HT1080 (cell line): ENCODE results near the gene ZKSCAN1. TPM values are rescaled to one million over a fixed set of nuclear protein-coding genes. Genes with fewer than 3 reads are reported as not detected.

Experiments
- DNase-seq: peaks from one replicate; pipeline ENCODE4 v3.0.0-alpha.2; 2015; ENCODE audit warnings: low read depth
- total RNA-seq: library from RNA; depleted of rRNA; stranded (reverse); fragments of >200 nt; shearing (Covaris generic); gene quantifications from 2 replicates; pipeline ENCODE4 v1.2.3, GENCODE V29; 2014

The ZKSCAN1 gene
- total RNA-seq, 1 experiment from 2014 or later = 15.5 TPM

- no peak for DNase-seq
Observed at GRCh38 chr7:100035876-100036275, 20.5 kb downstream of the ZKSCAN1 start.

- no peak for DNase-seq
Observed at GRCh38 chr7:100038326-100038725, 22.9 kb downstream of the ZKSCAN1 start.

DNA sequence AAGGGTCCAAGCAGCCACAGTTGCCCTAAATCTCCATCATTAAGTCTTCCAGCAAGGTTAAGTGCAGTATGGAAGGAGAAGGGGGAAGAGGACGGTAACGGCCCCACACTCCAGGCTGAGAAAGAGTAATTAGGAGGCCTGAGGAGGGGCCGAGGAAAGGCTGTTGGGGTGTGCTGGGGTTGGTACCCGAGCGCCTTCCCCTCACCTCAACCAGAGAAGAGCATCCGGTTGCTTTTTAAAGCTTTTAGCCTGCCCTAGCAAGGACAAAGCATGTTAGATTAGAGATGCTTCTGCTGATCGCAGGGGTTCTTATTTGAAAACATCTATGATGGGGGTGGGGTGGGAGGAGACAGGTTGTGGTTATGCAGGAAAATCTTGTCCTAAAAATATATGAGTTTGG is 25.2 kb downstream of the ZKSCAN1 start:
- DNase-seq = no peak

- no peak for DNase-seq
Observed at GRCh38 chr7:100044718-100045117, 29.3 kb downstream of the ZKSCAN1 start.

- no peak for DNase-seq
Observed at GRCh38 chr7:100048680-100049079, 33.3 kb downstream of the ZKSCAN1 start.

DNA sequence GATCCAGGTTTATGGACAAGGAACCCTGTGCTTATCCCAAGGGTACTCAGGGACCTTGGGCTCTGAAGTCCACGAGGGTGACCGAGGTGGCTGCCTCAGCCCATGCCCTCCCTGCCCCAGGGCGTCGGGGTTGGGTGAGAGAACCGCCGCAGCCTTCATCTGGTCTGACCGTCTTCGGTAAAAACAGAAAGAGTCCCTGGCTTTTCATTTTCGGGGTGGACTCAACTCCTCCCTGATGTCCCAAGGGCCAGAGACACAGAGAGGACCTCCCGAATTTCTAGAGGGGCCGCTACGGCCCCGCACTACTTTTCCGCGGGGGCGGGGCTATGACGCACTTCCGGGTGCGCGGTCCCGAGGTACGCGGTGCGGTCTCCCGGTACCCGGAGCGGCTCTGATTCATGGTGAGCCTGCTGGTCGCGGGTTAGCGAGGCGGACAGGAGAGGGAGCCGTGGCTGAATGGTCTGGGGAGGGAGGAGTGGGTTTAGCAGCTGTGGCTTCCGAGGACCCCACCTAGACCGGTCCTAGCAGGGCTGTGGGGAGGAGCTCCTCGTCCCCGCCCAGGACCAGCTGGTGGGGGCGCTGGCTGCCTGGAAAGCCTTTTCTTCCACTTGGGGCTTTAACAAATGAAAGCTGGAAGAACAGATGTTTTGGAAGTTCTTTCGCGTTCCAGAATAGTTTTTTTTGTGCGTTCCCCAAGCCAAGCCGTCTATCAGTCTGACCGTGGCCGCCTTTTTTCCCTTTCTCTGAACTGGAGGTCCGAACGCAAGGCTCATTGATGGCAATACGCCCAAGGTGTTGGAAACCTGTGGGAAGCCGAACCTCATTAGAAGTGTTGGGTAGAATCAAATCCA is 34.3 kb downstream of the ZKSCAN1 start, which contains the start of gene ZSCAN21:
ZSCAN21 (plus strand) TSS at position 334 of the 851 bp plus-strand sequence. CDS start 7,233 bp downstream, outside the sequence.
- peak; percentile 70 for DNase-seq

DNA sequence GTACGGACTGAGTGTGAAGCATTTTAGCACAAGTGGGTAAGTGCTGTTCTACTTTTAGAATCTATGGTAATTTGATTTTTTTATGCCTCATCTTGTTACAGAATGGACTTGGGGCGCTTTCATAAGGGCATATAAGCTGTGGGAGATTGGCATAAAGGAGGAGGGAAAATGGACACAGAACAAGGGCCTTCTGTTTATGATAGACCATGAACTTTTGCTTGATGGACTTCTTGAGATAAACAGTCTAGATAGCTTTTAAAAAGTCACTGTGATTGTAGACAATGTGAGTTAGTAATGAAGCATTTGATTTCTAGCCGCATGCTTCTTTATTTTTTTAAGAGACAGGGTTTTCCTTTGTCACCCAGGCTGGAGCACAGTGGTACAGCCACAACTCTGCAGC is 36.2 kb downstream of the ZKSCAN1 start:
- DNase-seq = no peak

- peak; percentile 76 for DNase-seq
Observed at GRCh38 chr7:100053215-100053614, 37.8 kb downstream of the ZKSCAN1 start.

DNA sequence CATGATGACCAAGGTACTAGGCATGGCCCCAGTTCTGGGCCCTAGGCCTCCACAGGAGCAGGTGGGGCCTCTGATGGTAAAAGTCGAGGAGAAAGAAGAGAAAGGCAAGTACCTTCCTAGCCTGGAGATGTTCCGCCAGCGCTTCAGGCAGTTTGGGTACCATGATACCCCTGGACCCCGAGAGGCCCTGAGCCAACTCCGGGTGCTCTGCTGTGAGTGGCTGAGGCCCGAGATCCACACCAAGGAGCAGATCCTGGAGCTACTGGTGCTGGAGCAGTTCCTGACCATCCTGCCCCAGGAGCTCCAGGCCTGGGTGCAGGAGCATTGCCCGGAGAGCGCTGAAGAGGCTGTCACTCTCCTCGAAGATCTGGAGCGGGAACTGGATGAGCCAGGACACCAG is 41.6 kb downstream of the ZKSCAN1 start:
- no peak for DNase-seq

GRCh38 chr7:100059251-100059739 is 43.9 kb downstream of the ZKSCAN1 start:
- no peak for DNase-seq

DNA sequence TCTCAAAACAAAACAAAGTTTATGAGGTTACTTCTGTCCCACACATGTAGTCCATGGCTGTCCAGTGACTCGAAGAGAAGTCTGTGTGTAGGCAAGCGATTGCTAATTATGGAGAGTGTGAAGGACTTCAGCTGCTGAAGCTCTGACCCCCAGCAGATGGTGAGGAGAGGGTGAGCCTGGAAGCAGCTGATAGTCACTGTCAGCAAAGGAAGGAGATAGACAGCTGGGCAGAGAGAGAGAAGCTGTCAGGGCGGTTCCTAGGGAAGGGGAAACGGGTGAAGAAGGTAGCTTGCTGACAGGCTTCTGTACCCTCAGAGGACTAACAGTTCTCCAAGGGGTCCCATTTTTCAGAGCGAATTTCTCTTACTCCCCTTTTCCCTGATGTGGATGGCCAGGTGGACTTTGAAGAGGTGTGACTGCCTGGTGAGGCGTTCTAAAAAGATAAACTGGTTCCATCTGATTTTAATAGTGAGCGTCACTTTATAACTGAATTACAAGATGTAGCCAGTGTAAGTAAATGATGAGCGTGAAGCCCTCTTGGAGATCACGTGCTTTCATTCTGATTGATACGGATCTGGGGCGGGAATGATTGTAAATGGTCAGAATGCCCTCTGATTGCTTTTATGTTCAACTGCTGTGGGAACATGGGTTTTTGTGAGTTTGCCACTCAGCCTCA is 46.3 kb downstream of the ZKSCAN1 start:
- DNase-seq = no peak

GRCh38 chr7:100063376-100063775 is 48.0 kb downstream of the ZKSCAN1 start:
- DNase-seq = no peak

DNA sequence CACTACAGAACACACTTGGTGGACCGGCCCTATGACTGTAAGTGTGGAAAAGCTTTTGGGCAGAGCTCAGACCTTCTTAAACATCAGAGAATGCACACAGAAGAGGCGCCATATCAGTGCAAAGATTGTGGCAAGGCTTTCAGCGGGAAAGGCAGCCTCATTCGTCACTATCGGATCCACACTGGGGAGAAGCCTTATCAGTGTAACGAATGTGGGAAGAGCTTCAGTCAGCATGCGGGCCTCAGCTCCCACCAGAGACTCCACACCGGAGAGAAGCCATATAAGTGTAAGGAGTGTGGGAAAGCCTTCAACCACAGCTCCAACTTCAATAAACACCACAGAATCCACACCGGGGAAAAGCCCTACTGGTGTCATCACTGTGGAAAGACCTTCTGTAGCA is 48.8 kb downstream of the ZKSCAN1 start:
- DNase-seq = no peak

DNA sequence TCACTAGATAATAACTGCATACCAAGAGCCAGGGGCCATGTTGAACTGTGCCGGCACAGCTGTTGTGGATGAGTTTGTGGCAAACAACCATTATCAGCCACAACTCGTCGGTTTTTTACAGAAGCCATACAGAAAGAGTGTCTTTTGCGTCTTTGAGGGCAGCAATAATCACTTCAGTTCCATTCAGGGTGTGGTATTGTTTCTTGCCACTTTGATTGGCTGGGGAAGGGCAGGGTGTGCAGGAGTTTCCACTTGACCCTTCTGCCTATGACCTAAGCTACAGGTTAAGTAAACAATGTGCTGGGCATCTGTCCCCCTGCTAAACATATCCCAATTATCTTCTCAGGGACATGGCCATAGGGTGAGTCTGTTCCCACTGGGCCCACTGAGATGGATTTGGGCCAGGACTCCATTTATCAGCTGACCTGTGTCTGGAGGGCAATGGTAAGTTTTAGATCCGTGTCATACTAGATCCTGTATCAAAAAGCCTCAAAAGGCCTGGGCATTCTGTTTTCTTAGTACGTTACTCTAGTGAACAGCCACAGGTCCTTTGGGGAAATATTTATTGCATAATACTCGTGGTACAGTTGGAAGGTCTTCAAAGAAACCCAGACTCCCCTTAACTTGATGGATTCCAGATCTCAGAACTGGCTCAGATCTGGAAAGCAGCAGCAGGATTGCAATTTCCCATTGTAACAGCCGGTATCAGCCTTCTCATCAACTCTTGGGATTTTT is 50.2 kb downstream of the ZKSCAN1 start:
- DNase-seq = no peak

DNA sequence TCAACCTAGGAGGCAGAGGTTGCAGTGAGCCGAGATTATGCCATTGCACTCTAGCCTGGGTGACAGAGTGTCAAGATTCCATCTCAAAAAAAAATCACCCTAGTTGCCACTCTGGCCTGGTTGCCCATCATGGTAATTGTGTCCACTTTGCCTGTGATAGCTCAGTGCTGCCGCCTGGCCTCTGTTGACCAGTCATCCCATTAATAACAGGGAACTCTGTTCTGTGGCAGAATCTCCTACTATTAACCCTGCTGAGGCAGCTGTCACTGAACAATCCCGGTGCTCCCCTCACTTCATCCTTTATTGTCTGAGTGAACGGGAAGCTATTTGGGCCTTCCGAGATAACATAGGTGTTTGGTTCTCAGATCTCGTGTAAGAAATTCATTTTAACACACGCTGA is 51.6 kb downstream of the ZKSCAN1 start:
- DNase-seq = no peak

GRCh38 chr7:100069991-100070390 is 54.6 kb downstream of the ZKSCAN1 start:
- DNase-seq = no peak

DNA sequence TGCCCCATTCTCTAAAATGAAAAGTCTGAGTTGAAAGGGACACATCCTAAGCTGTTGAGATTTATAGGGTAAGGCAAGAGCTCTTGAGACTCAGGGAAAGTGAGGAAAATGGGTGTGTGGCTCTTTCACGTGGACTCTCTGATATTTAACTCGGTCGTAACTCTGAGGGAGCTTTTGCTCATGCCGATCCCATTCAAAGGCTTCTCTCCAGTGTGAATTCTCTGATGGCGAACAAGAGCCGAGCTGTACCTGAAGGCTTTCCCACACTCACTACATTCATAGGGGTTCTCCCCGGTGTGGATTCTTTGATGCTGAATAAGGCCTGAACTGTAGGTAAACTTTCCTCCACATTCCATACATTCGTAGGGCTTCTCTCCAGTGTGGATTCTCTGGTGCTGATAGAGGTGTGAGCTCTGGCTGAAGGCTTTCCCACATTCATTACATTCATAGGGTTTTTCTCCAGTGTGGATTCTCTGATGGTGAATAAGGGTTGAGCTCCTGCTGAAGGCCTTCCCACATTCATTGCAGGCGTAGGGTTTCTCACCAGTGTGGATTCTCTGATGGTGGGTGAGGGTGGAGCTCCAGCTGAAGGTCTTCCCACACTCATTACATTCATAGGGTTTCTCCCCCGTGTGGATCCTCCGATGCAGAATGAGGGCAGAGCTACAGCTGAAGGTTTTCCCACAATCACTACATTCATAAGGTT is 55.8 kb downstream of the ZKSCAN1 start:
- DNase-seq = no peak

DNA sequence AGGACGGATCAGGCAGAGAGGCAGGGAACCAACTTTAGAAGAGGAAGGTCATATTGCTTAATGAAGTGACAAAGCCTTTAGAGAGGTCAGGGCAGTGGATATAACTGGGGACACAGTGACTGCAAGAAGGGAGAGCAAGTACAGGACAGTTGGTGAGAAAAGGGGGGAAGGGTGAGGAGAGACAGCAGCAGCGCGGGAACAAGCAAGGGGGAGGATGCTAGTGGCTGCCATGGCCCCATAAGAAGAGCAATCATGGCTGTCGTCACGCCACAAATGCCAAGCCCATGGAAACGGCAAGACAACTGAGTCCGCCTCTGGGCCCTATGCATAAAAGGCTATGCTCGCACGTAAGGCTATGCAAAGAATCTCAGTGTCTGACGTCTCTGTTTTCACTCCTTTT is 57.1 kb downstream of the ZKSCAN1 start:
- DNase-seq = no peak

GRCh38 chr7:100074841-100075240 is 59.4 kb downstream of the ZKSCAN1 start:
- DNase-seq = no peak

DNA sequence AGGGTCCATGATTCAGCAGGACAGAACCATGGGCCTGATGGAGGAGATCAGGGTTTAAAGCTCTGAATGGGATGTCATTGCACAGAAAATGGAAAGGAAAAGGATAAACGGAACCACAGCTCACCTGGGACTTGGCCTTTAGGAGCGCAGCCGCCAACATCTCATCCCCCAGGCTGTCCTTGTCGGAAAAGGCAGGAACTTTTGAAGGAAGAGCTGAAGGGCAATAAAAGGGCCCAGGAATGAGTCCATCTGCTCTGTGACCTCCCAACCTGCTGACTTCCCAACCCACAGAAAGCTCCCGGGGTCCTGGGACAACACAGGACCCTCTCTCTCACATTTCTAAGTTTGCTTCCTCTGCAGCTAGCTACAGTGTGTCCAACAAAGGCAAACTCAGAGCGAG is 60.0 kb downstream of the ZKSCAN1 start:
- DNase-seq = no peak

DNA sequence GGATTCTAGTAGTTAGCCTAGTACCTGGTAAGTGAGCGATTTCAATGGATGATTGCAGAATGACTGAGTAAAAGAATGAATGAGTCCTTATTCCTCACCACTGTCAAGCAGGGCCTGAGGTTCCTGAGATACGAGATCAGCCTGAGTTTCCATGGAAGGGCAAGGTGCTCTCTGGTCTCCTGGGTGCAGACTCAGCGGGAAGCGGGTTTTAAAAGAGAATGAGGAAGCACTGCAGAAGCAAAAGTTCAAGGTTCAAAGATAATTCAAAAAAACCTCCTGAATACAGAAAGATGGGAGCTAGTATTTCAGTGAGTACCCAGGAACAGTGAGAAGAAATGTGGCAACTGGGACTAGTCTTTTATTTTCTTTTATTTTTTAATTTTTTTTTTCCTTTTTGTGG is 61.8 kb downstream of the ZKSCAN1 start:
- DNase-seq = no peak
